Prostate gland (tissue), 2 donors: ENCODE results near the gene KPNA1. TPM values are rescaled to one million over a fixed set of nuclear protein-coding genes. Genes with fewer than 3 reads are reported as not detected.

ENCODE experiments used
- DNase-seq: peaks from one replicate; pipeline ENCODE4 v3.0.0-alpha.2; 2019; ENCODE audit warnings: low spot score
- H3K27ac ChIP-seq, 2 donors: fragments of 200-600 bp; sonication (generic); 2 replicates each; pipeline ENCODE4 v1.5.1; 2017 to 2019
- H3K27me3 ChIP-seq: fragments of 200-600 bp; sonication (generic); replicated peaks from 2 replicates; pipeline ENCODE4 v1.5.1; 2019; ENCODE audit not compliant: insufficient read depth
- H3K36me3 ChIP-seq, 2 donors: fragments of 200-600 bp; sonication (generic); 1 replicate in 1 of 2; 2 replicates in 1 of 2; pipeline versions ENCODE4 v1.5.1 to v1.8.1; 2017 to 2019
- H3K4me1 ChIP-seq: fragments of 200-600 bp; sonication (generic); replicated peaks from 2 replicates; pipeline ENCODE4 v1.5.1; 2019
- H3K4me3 ChIP-seq, 2 donors: fragments of 200-600 bp; sonication (generic); 2 replicates each; pipeline ENCODE4 v1.5.1; 2017 to 2019
- H3K9me3 ChIP-seq: fragments of 200-600 bp; sonication (generic); 2 replicates; pipeline ENCODE4 v1.5.1; 2017
- CTCF ChIP-seq, 4 experiments: fragments of 200-600 bp in 2 of 4; fragments of 450-650 bp in 2 of 4; sonication (generic) in 2 of 4; IDR thresholded peaks; 1 replicate in 3 of 4; 2 replicates in 1 of 4; pipeline ENCODE4 v1.5.1; 2016 to 2019; ENCODE audit warnings: antibody characterized with exemption in 4 of 4, mild to moderate bottlenecking in 2 of 4, moderate library complexity in 2 of 4
- POLR2A ChIP-seq: fragments of 450-650 bp; IDR thresholded peaks from one replicate; pipeline ENCODE4 v1.6.1; 2016; ENCODE audit warnings: antibody characterized with exemption, mild to moderate bottlenecking
- POLR2AphosphoS5 ChIP-seq: sonication (generic); formaldehyde crosslinking; IDR thresholded peaks from one replicate; pipeline ENCODE4 v1.6.1; 2017; ENCODE audit warnings: antibody characterized with exemption
- WGBS: methylation state at CpG from one replicate; pipeline ENCODE4 v1.1.5; 2018; 5-methylcytosine and 5-hydroxymethylcytosine counted together
- intact Hi-C: fragments of 100-400 bp; cut with DNase I; formaldehyde crosslinking; loops from one replicate; pipeline ENCODE4 v1.14.2; 2022
- total RNA-seq, 2 donors: library from RNA; depleted of rRNA; stranded (reverse); fragments of >200 nt; gene quantifications; one replicate each; pipeline ENCODE4 v1.1.0, GENCODE V29; 2016

The KPNA1 gene
- total RNA-seq, 2 donors from 2014 or later = 27.1 to 38.7 TPM

GRCh38 chr3:122560680-122561079, 45.9 kb upstream of the KPNA1 start:
- H3K4me3 ChIP-seq = no peak overlapping the region
- peaks cover 0 to 7% of the 10 kb centered on the region in 2 donors for H3K36me3 ChIP-seq
- TF ChIP-seq POLR2AphosphoS5 = peak; percentile 73
- peak; percentile 31 to 79 (median 63) for TF ChIP-seq CTCF (IDR thresholded peaks at IDR 0.05)
- no peak for TF ChIP-seq POLR2A
- no peaks in the 10 kb centered on the region for H3K27me3 ChIP-seq
- H3K9me3 ChIP-seq = no peaks in the 10 kb centered on the region
- H3K27ac ChIP-seq = no peak overlapping the region
- 95% methylated on average over 1 of the region's 1 CpG for WGBS
- DNase-seq = peak; percentile 67
- intact Hi-C loops = loop anchor here (2.0 to 5.0 kb wide), 2 partner anchors 118 to 237 kb away; partner anchors contain the start of gene SLC49A4
- peaks cover 7% of the 10 kb centered on the region for H3K4me1 ChIP-seq

GRCh38 chr3:122559906-122560305, 45.2 kb upstream of the KPNA1 start:
- Histone ChIP-seq H3K27me3 (no peaks in the 10 kb centered on the region), H3K36me3 (peaks cover 5 to 12% of the 10 kb centered on the region in 2 donors), H3K27ac (no peak overlapping the region), H3K4me3 (no peak overlapping the region), H3K9me3 (no peaks in the 10 kb centered on the region), H3K4me1 (peaks cover 7% of the 10 kb centered on the region)
- no peak for DNase-seq
- TF ChIP-seq POLR2AphosphoS5 (no peak), POLR2A (no peak), CTCF (IDR thresholded peaks at IDR 0.05) (no peak)
- intact Hi-C loops = loop anchor here (2.0 to 5.0 kb wide), 2 partner anchors 119 to 237 kb away; partner anchors contain the start of gene SLC49A4
- 87% methylated on average over 3 of the region's 3 CpGs for WGBS

GRCh38 chr3:122558605-122559004, 43.9 kb upstream of the KPNA1 start:
- H3K27me3 ChIP-seq = no peaks in the 10 kb centered on the region
- H3K9me3 ChIP-seq = no peaks in the 10 kb centered on the region
- peaks cover 7% of the 10 kb centered on the region for H3K4me1 ChIP-seq
- no peak for DNase-seq
- WGBS = 94% methylated on average over 6 of the region's 6 CpGs
- H3K27ac ChIP-seq = no peak overlapping the region
- intact Hi-C loops = no loop called here
- H3K4me3 ChIP-seq = no peak overlapping the region
- TF ChIP-seq POLR2A (no peak), POLR2AphosphoS5 (no peak), CTCF (IDR thresholded peaks at IDR 0.05) (no peak)
- H3K36me3 ChIP-seq = peaks cover 5 to 12% of the 10 kb centered on the region in 2 donors

GRCh38 chr3:122557356-122557755, 42.6 kb upstream of the KPNA1 start:
- Histone ChIP-seq H3K36me3 (peaks cover 5 to 12% of the 10 kb centered on the region in 2 donors), H3K27me3 (no peaks in the 10 kb centered on the region), H3K4me1 (no peaks in the 10 kb centered on the region), H3K27ac (no peak overlapping the region), H3K9me3 (no peaks in the 10 kb centered on the region), H3K4me3 (no peak overlapping the region)
- DNase-seq = no peak
- TF ChIP-seq POLR2A (no peak), POLR2AphosphoS5 (no peak), CTCF (IDR thresholded peaks at IDR 0.05) (no peak)
- intact Hi-C loops = no loop called here
- 74% methylated on average over 5 of the region's 5 CpGs for WGBS

GRCh38 chr3:122555275-122556071, 40.7 kb upstream of the KPNA1 start:
- Histone ChIP-seq H3K9me3 (no peaks in the 10 kb centered on the region), H3K27me3 (no peaks in the 10 kb centered on the region), H3K4me1 (no peaks in the 10 kb centered on the region), H3K27ac (no peak overlapping the region), H3K36me3 (peaks cover 5 to 12% of the 10 kb centered on the region in 2 donors), H3K4me3 (no peak overlapping the region)
- no peak for DNase-seq
- TF ChIP-seq POLR2A = no peak
- no peak for TF ChIP-seq CTCF (IDR thresholded peaks at IDR 0.05)
- TF ChIP-seq POLR2AphosphoS5 = no peak
- intact Hi-C loops = no loop called here
- 88% methylated on average over 6 of the region's 6 CpGs for WGBS
